C4-2B (cell line): ENCODE results near the gene SEMA6A.

Experiments
- H3K27ac ChIP-seq: fragments of 450-650 bp; 2 replicates; pipeline ENCODE4 v1.5.1; 2017
- CTCF ChIP-seq: fragments of 450-650 bp; conservative IDR thresholded peaks from 2 replicates; pipeline ENCODE4 v1.5.1; 2017; ENCODE audit warnings: mild to moderate bottlenecking
- ZFX ChIP-seq: fragments of 450-650 bp; IDR thresholded peaks from 2 replicates; pipeline ENCODE4 v1.6.1; 2017

Gene SEMA6A

DNA sequence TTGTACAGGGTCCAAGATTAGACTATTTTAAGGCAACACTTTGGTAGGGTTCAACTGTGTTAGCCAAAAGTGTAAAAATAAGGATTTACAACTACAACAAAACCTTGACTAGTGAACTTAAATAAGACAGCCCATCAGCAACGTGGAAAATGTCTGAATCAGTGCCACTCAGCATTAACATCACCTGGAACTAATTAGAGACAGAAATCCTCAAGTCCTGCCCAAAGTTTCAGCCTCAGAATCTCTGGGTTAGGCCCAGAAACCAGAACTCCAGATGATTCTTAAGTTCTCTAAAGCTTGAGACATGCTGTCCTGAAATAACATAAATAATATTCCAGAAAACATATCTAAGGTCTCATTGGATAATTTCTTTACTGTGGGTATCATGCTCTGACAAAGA is 118.6 kb downstream of the SEMA6A start:
- no peak overlapping the region for H3K27ac ChIP-seq
- TF ChIP-seq CTCF = no peak
- no peak for TF ChIP-seq ZFX

- H3K27ac ChIP-seq = no peak overlapping the region
- no peak for TF ChIP-seq ZFX
- no peak for TF ChIP-seq CTCF
Measured at GRCh38 chr5:116455061-116455460, 119.6 kb downstream of the SEMA6A start.

- TF ChIP-seq ZFX = no peak
- TF ChIP-seq CTCF = no peak
- H3K27ac ChIP-seq = no peak overlapping the region
Measured at GRCh38 chr5:116454417-116454927, 120.2 kb downstream of the SEMA6A start.

DNA sequence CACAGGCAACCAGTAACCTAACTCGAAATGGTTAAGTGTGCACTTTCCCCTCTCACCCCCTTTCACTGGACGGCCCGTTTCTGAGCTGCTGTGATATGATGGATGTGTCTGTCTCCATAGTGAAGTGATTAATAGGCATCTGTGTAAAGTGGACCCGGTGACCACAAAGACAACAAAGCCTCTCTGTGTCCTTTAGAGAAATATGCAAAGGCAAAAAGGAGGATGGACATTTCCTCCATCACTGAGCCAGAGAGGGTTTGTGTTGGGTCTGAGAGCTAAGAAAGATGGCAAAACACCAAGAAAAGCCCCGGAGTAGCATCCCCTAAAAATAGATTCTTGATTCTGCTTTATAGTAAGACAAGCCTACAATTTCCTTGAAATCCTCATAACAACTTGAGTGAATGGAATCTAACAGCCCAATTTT is 120.6 kb downstream of the SEMA6A start:
- no peak overlapping the region for H3K27ac ChIP-seq
- no peak for TF ChIP-seq CTCF
- TF ChIP-seq ZFX = no peak

DNA sequence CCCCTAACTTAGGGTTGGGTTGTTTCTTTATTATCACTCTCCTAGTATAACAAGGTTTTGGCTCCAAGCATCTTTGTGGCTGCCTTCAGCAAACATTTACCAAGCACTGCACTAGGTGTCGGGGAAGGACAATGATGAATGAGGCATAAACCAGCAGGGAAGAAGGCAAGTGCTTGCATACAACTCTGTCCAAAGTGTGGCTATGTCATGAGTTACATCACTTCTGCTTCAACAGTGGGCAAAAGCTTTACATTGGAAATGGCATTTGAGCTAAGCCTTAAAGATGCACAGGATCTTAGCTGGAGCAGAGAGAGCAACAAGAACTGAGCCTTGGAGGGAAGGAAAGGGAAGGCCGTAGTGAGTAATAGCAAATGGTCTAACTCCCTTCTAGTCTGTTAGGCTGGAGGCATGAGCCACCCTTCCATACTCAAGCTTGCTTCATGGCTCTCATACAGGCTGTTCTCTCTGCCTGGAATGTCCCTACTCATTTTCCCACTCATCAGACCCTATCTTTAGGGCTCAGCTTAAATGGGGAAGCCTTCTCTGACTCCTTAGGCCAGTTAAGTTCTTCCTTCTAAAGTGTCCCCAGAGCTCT is 121.8 kb downstream of the SEMA6A start:
- TF ChIP-seq CTCF (no peak), ZFX (no peak)
- no peak overlapping the region; the same call in 1 of the 2 replicates for H3K27ac ChIP-seq

- H3K27ac ChIP-seq = no peak overlapping the region
- TF ChIP-seq CTCF = no peak
- no peak for TF ChIP-seq ZFX
Measured at GRCh38 chr5:116451905-116452450, 122.6 kb downstream of the SEMA6A start.

DNA sequence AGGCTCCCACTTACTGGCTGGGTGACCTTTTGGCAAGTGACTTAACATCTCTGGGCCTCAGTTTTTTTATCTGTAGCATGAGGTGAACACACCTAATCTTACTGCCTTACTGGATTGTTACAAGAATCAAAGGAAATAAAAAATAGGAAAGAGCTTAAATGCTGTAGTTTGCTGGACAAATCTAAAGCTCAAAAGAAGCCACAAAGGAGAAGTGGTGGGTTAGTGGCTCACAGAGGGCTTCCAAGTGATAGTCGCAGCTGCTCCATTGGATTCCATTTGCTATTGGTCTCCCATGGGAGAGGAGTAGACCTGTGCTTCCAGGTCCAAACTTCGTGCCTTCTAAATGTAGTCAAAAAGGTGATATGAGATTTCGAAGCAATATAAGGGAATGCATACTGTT is 123.6 kb downstream of the SEMA6A start:
- H3K27ac ChIP-seq = no peak overlapping the region
- no peak for TF ChIP-seq CTCF
- TF ChIP-seq ZFX = no peak
